HG03139 (cell line): ENCODE data around the gene EYA3.

ENCODE experiments used
- ATAC-seq: cut with Tn5 transposase; IDR thresholded peaks from one replicate; pipeline ENCODE4 v1.9.1; 2021; ENCODE audit not compliant: unreplicated experiment

Gene EYA3

GRCh38 chr1:28073867-28074266 lies 14.5 kb downstream of the EYA3 start:
- ATAC-seq, result no peak

- ATAC-seq, result no peak
Measured at GRCh38 chr1:28071813-28072212, 16.6 kb downstream of the EYA3 start.

- no peak for ATAC-seq
Measured at GRCh38 chr1:28070725-28071593, 17.5 kb downstream of the EYA3 start.

- ATAC-seq, result no peak
Measured at GRCh38 chr1:28067523-28068090, 20.8 kb downstream of the EYA3 start.

- ATAC-seq, result no peak
Measured at GRCh38 chr1:28066393-28067154, 21.8 kb downstream of the EYA3 start.

GRCh38 chr1:28064064-28064463 lies 24.3 kb downstream of the EYA3 start:
- no peak for ATAC-seq

GRCh38 chr1:28062806-28063205 lies 25.6 kb downstream of the EYA3 start:
- no peak for ATAC-seq

GRCh38 chr1:28058971-28059878 lies 29.2 kb downstream of the EYA3 start:
- ATAC-seq, result no peak

GRCh38 chr1:28058168-28058567 lies 30.2 kb downstream of the EYA3 start:
- ATAC-seq, result no peak

GRCh38 chr1:28056129-28056925 lies 32.1 kb downstream of the EYA3 start:
- ATAC-seq, result no peak

GRCh38 chr1:28050776-28051175 lies 37.6 kb downstream of the EYA3 start:
- no peak for ATAC-seq

GRCh38 chr1:28046716-28047115 lies 41.7 kb downstream of the EYA3 start:
- ATAC-seq, result no peak

- ATAC-seq, result no peak
Measured at GRCh38 chr1:28045777-28046176, 42.6 kb downstream of the EYA3 start.

GRCh38 chr1:28044399-28044798 lies 44.0 kb downstream of the EYA3 start:
- ATAC-seq, result no peak

- no peak for ATAC-seq
Measured at GRCh38 chr1:28039341-28039740, 49.1 kb downstream of the EYA3 start.

GRCh38 chr1:28037946-28038345 lies 50.5 kb downstream of the EYA3 start:
- no peak for ATAC-seq

- no peak for ATAC-seq
Measured at GRCh38 chr1:28037206-28037605, 51.2 kb downstream of the EYA3 start.

- ATAC-seq, result no peak
Measured at GRCh38 chr1:28036431-28036830, 52.0 kb downstream of the EYA3 start.

GRCh38 chr1:28035420-28035819 lies 53.0 kb downstream of the EYA3 start:
- ATAC-seq, result no peak

- no peak for ATAC-seq
Measured at GRCh38 chr1:28032281-28032680, 56.1 kb downstream of the EYA3 start.
